Measurements from ENCODE around the gene TACC2.

TACC2 gene

GRCh38 chr10:122158362-122158761, 169.4 kb downstream of the TACC2 start:
- no peak overlapping the region for H3K27ac ChIP-seq
- DNase-seq = no peak
- H3K27me3 ChIP-seq (ENCODE audit: insufficient read depth, low read depth, severe bottlenecking) = no peaks in the 10 kb centered on the region
- no peak overlapping the region for H3K4me3 ChIP-seq (ENCODE audit: low read depth, low read length)
- TF ChIP-seq CTCF (IDR thresholded peaks at IDR 0.05; ENCODE audit: low read depth, low read length) = no peak
- no peaks in the 10 kb centered on the region for H3K36me3 ChIP-seq
- no peaks in the 10 kb centered on the region for H3K9me3 ChIP-seq (ENCODE audit: severe bottlenecking)

- peak overlapping the region; percentile 34; the same call in 1 of the 2 replicates for H3K27ac ChIP-seq
- H3K4me3 ChIP-seq (ENCODE audit: low read depth, low read length) = no peak overlapping the region
- H3K36me3 ChIP-seq = no peaks in the 10 kb centered on the region
- peak; percentile 52 for DNase-seq
- no peaks in the 10 kb centered on the region for H3K9me3 ChIP-seq (ENCODE audit: severe bottlenecking)
- no peaks in the 10 kb centered on the region for H3K27me3 ChIP-seq (ENCODE audit: insufficient read depth, low read depth, severe bottlenecking)
- TF ChIP-seq CTCF (IDR thresholded peaks at IDR 0.05; ENCODE audit: low read depth, low read length) = no peak
Observed at GRCh38 chr10:122159141-122159970, 170.4 kb downstream of the TACC2 start.

- no peak for TF ChIP-seq CTCF (IDR thresholded peaks at IDR 0.05; ENCODE audit: low read depth, low read length)
- Histone ChIP-seq H3K36me3 (no peaks in the 10 kb centered on the region), H3K27me3 (ENCODE audit: insufficient read depth, low read depth, severe bottlenecking) (no peaks in the 10 kb centered on the region), H3K9me3 (ENCODE audit: severe bottlenecking) (no peaks in the 10 kb centered on the region), H3K4me3 (ENCODE audit: low read depth, low read length) (no peak overlapping the region), H3K27ac (no peak overlapping the region)
- no peak for DNase-seq
Observed at GRCh38 chr10:122161795-122162194, 172.8 kb downstream of the TACC2 start.

GRCh38 chr10:122162671-122163173, 173.8 kb downstream of the TACC2 start:
- DNase-seq = peak; percentile 58
- no peaks in the 10 kb centered on the region for H3K9me3 ChIP-seq (ENCODE audit: severe bottlenecking)
- H3K36me3 ChIP-seq = no peaks in the 10 kb centered on the region
- peak overlapping the region; percentile 64 for H3K4me3 ChIP-seq (ENCODE audit: low read depth, low read length)
- peak overlapping the region; percentile 70 for H3K27ac ChIP-seq
- TF ChIP-seq CTCF (IDR thresholded peaks at IDR 0.05; ENCODE audit: low read depth, low read length) = peak; percentile 38
- no peaks in the 10 kb centered on the region for H3K27me3 ChIP-seq (ENCODE audit: insufficient read depth, low read depth, severe bottlenecking)

GRCh38 chr10:122163174-122164022, 174.4 kb downstream of the TACC2 start:
- peak overlapping the region; percentile 70 for H3K27ac ChIP-seq
- peak overlapping the region; percentile 64 for H3K4me3 ChIP-seq (ENCODE audit: low read depth, low read length)
- H3K27me3 ChIP-seq (ENCODE audit: insufficient read depth, low read depth, severe bottlenecking) = no peaks in the 10 kb centered on the region
- no peaks in the 10 kb centered on the region for H3K36me3 ChIP-seq
- peak; percentile 80 for DNase-seq
- TF ChIP-seq CTCF (IDR thresholded peaks at IDR 0.05; ENCODE audit: low read depth, low read length) = no peak
- no peaks in the 10 kb centered on the region for H3K9me3 ChIP-seq (ENCODE audit: severe bottlenecking)
